GM13976 (cell line): Measurements from ENCODE around the gene GPHN.

Experiments used
- DNase-seq: peaks from one replicate; pipeline ENCODE4 v3.0.0; 2012; ENCODE audit warnings: low spot score
- in situ Hi-C: fragments of 300-500 bp; cut with MboI; formaldehyde crosslinking; loops from one replicate; pipeline ENCODE4 v1.12.0; 2022; ENCODE audit warnings: low sequenced_read_pairs, mixed read lengths, inconsistent platforms; ENCODE audit not compliant: unreplicated experiment
- TF ChIP-seq, protein P1 (sequence below): IDR thresholded peaks from 2 replicates; pipeline ENCODE4 v1.5.1; 2012; ENCODE audit warnings: borderline replicate concordance, mild to moderate bottlenecking; ENCODE audit not compliant: insufficient read depth; ENCODE audit errors: extremely low read depth, missing control alignments, control extremely low read depth

The GPHN gene

GRCh38 chr14:66508846-66509621 lies 1.1 kb downstream of the GPHN start:
- in situ Hi-C loops = no loop called here
- TF ChIP-seq, protein P1, sequence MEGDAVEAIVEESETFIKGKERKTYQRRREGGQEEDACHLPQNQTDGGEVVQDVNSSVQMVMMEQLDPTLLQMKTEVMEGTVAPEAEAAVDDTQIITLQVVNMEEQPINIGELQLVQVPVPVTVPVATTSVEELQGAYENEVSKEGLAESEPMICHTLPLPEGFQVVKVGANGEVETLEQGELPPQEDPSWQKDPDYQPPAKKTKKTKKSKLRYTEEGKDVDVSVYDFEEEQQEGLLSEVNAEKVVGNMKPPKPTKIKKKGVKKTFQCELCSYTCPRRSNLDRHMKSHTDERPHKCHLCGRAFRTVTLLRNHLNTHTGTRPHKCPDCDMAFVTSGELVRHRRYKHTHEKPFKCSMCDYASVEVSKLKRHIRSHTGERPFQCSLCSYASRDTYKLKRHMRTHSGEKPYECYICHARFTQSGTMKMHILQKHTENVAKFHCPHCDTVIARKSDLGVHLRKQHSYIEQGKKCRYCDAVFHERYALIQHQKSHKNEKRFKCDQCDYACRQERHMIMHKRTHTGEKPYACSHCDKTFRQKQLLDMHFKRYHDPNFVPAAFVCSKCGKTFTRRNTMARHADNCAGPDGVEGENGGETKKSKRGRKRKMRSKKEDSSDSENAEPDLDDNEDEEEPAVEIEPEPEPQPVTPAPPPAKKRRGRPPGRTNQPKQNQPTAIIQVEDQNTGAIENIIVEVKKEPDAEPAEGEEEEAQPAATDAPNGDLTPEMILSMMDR = no peak
- peak; percentile 77 for DNase-seq

DNA sequence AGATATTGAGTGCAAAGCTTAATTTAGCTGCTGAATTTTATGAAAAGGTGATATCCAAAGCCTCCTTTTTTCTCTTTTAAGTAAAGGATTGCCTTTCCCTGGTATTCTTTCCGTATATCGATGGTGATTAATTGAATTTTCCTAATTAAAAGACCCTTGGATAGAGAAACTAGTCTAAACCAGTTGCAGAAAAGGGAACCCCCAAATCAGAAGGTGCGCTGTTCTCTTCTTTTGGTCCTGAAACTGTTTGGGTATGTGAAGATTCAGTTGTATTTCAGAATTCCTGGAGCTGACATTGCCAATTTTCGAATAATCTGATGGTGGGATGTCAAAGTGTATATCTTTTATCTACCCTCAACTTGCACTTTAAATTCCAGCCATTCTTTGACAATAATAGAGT lies 1.9 kb downstream of the GPHN start:
- TF ChIP-seq, protein P1 = no peak
- in situ Hi-C loops = no loop called here
- DNase-seq = no peak

GRCh38 chr14:66511849-66512248 lies 3.9 kb downstream of the GPHN start:
- TF ChIP-seq, protein P1 = no peak

GRCh38 chr14:66514213-66514612 lies 6.3 kb downstream of the GPHN start:
- in situ Hi-C loops = no loop called here
- TF ChIP-seq, protein P1 = no peak
- no peak for DNase-seq

More at GRCh38 chr14:66511849-66512248, 3.9 kb downstream of the GPHN start:
- DNase-seq = peak; percentile 11
- in situ Hi-C loops = no loop called here

DNA sequence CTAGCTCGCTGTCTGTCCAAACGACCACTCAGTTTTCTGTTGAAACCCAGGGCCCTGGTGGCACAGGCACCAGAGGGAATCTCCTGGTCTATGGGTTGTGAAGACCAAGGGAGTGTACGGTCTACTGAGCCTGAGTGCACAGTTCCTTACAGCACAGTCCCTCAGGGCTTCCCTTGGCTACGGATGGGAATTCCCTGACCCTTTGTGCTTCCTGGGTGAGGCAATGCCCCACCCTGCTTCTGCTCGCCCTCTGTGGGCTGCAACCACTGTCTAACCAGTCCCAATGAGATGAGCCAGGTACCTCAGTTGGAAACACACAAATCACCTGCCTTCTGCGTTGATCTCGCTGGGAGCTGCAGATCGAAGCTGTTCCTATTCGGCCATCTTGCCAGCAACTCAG lies 22.6 kb downstream of the GPHN start:
- in situ Hi-C loops = no loop called here
- DNase-seq = no peak
- TF ChIP-seq, protein P1 = no peak

- in situ Hi-C loops = no loop called here
- TF ChIP-seq, protein P1 = no peak
- peak; percentile 31 for DNase-seq
Measured at GRCh38 chr14:66539034-66539433, 31.1 kb downstream of the GPHN start.
